HG02678 (cell line): Measurements from ENCODE around the gene AP1S2.
"Not testable (repeated sequence)": the region's sequence is repeated elsewhere in the genome, so short reads cannot be mapped to it uniquely, and the experiment has no call there.

ENCODE experiments used
- ATAC-seq: cut with Tn5 transposase; IDR thresholded peaks from one replicate; pipeline ENCODE4 v1.9.1; 2021; ENCODE audit warnings: mild to moderate bottlenecking, moderate library complexity; ENCODE audit not compliant: unreplicated experiment

AP1S2 gene

DNA sequence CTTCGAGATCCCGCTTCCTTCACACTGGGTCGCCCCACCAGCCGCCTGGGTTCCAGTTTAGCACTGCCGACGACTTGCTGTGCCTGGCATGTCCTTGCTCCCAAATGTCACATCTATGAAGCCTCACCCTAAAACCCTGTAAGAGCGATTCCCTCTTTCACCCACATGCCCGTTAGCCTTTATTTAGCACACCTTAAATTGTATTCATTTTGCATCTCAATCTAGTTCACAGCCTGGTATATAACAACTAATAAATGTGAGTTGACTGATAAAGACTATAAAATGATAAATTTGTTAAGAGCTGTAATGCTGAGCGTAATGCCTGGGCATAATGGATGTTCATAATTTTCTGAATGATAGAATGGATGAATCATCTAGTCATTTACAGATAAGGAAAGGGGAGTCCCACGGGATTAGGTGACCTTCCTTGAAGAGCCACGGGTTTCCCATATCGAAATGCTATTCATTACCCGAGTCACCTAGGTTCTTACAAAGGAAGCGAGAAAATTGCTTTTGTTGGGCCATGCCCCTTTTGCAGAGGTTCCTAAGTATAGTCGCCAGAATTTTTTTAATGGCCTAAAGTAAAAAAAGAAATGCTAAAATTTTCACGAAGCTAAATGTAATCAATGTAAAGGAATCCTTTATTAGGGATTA, 1.1 kb upstream of the AP1S2 start:
- ATAC-seq: no peak

DNA sequence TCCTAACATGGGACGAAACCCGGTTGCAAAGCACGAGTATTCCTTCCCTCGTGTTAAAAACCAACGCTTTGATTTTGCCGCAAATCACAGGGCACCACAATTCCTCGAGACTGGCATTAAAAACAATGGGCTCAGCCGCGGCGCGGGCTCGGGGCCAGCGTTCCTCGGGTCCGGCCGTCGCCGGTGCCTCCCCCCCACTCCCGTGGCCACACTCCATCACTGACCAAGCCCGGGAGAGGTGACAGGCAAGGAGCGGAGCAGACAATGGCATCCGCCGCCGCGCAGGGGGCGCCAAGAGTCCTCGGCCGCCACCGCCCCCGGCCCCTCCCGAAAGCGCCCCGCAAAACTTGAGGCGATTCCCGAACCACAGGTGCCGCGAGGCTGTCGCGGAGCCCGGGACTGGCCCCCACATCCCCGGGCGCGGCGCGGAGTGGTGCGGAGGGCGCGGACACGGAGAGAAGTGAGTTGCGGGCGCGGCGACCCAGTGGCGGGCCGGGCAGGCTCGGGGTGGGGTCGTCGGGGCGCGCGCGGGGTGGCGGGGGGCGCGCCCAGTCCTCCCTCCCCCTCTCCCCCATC, 445 bp downstream of the AP1S2 start:
- ATAC-seq: peak; percentile 34

DNA sequence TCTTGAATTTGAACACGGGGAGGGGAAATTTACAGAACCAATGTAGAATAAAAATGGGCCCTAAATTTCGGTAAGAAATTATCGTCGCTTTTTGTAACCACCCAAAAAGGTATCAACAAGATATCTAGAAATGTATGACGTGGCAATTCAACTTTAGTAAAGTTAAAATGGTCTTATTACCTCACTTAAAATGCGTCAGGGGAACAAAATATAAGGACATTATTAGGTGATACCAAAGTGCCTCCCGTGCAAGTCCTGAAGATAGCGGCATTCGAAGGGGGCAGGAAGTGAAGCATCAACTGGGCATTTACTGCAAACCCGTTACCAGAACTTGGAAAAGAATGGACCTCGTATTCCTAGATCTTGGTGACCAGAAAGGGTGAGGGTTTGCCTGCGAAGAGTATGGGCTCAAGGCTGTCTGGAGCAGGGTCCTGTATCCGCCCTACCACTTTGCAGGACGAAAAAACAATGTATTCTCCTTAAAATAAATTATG, 980 bp downstream of the AP1S2 start:
- no peak for ATAC-seq

DNA sequence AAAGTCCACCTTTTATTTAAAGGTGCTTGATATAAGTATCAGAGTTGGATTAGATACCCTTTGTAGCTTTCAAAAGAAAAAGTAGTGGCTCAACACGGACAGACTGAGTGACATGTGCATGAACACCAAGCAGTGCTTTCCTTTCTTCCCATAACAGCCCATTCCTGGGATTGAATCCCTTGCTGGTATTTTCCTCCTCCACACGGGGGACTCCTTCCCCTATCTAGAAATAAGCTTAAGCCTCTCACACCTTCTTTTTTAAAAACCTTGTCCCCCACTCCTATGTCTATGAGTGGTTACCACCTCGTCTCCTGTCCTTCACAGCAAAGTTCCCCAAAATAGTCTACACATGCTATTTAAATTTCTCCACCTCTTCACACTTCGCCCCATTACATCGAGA, 5.1 kb downstream of the AP1S2 start:
- ATAC-seq: no peak

DNA sequence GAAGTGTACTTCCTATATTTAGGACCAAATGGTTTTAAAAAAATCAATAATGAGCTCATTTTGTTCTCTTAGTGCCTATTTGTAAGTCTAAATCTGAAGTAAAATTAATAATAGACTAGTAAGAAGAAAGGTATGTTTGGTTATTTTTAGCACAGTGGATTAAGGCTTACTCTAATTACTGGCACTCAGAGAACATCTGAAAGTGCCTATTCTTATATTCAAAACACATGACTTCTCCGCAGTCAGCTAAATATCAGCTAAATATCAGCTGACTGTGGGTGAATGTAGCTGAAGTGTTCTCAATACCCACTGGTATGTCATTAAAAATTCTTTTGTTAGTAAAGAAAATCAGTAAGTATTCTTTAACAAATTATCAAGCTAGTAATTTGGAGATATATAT, 6.0 kb downstream of the AP1S2 start:
- no peak for ATAC-seq

DNA sequence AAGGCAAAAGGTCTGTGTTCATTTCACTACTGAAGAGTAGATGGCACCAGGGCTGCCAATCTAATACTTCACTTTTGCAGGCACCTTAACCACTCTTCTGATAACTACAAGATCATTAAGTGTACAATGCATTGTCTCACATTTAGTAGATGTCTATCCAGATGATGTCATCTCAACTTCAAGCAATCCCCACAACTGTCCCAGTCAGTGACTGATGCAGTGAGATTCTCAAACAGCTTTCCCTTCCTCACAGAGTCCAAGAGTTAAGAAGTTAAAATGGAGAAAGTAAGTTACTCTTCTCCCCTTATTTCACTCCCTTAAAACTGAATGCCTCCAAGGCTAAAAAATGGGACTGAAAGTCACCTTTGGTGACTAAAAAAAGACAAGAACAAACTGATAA, 10.7 kb downstream of the AP1S2 start:
- no peak for ATAC-seq

DNA sequence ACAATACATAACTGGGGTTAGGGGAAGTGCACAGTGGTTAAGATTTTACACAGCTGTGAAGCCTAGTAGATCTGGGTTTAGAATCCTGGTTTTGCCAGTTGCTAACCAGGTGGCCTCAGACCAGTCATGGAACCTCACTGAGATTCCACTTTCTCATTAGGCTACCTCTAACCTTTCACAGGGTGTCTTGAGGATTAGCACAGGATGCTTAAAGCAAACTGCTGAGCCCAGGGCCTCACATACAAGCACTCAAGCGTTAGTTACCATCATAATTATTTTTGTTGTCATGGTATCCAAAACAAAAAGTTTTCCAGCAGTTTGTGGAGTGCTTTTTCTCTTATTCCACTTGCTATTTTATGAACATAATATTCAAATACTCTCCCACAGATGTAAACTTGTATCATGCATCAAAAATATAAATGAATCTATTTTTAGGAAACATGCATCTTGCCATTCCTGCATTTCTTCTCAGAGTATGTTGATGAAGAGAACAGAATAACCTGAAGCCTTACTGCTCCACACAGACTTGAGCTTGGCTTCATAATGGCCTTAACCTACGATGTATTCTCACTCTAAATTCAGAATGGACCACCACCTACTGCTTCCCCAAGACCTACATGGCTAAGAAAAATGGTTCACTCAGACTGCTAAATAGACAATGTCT, 12.6 kb downstream of the AP1S2 start:
- ATAC-seq: no peak

DNA sequence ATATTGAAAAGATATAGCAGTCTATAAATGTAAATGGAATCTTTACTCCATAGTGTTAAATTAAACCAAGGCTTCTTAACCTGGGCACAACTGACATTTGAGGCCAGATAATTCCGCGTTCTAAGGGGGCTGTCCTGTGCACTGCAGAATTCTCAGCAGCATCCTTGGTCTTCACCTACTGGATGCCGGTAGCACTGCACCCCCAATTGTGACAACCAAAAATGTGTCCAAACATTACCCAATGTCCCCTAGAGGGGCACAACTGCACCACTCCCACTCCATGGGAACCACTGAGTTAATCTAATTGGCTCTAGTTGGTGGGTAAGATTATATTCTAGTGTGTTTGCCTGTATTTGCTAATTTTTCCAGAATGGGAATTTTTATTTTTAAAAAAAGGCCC, 16.6 kb downstream of the AP1S2 start:
- no peak for ATAC-seq

DNA sequence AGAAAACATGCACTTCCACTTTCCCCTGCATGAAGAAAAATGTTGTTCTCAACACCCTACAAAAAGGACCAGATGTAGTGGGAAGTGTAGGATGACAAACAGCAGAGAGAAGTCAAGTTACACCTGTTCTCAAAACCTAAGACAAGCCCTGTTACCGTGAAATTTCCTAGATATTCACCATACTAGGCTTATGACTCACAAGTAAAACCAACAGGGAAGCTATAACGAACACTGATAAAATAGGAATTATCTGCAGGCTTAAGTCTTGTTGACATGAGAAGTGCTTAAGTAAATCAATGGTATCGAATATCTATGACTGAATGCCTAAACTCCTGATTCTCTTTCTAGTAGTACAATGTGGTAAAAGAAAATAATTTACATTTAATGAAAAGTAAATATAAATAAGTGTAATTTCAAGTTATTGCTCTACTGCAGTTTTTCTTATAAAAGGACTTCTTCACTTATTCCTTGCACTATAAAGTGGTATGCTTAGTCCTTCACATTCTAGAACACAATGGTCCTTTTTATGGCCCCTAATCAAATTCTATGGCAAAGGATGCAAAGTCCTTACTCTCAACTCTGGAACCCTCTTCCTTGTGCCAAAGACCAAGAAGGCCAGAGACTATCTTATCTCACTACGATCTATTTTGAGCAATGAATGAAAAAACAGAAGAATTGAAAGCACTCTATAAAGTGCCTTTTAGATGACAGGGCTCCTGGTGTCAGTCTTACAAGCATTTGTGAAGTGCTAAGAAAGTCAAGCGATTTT, 19.6 kb downstream of the AP1S2 start:
- no peak for ATAC-seq

DNA sequence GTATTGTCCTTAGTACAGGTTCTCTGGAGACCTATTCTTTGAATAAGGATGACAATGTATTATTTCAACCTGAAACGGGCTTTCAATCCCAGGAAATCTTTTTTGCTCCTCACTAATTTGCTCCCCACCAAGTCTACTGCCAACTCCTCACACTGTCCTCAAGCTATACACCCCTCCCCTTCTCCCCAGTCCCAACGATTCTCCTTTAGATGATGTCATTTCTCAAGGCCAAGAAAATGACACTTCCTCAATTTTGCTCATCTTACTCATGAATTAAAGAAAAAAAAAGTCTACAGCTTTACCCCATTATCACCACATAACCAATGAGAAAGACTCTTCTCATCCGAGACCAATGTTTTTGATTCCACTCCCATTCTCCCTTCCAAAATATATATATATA, 20.6 kb downstream of the AP1S2 start:
- ATAC-seq: no peak

DNA sequence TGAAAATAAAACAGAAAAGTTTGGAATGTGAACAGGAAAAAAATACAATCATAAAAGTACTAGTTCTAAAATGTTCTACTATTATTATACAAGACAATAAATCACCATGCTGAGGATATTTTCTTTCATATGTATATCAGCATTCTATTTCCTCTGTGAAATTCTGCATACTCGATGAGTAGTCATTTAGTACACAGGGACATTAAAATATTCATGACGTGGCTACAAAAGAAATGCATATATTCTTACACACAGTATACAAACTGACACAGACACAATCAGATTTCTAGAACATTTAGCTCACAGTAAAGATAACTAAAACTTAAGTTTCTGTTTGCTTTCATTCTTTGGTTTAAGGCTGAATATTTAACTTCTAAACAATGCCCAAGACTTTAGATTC, 23.3 kb downstream of the AP1S2 start:
- ATAC-seq: not testable (repeated sequence)

DNA sequence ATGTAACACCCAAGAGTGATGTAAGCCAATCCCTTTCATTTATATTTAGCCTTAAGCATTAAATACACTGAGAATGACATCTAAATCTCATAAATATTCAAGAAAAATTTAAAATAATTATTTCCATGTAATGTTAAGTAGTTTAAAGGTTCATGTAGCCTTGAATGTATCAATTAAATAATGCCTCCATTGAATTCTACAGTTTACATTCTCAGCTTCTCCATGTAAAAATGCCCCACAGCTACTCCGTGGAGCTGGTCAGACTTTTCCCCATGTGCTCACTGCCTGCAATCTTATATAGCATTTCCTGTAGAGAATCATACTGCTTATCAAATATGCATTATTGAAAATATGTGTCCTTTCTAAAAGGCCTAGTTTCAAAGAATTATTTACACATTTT, 25.4 kb downstream of the AP1S2 start:
- no peak for ATAC-seq

DNA sequence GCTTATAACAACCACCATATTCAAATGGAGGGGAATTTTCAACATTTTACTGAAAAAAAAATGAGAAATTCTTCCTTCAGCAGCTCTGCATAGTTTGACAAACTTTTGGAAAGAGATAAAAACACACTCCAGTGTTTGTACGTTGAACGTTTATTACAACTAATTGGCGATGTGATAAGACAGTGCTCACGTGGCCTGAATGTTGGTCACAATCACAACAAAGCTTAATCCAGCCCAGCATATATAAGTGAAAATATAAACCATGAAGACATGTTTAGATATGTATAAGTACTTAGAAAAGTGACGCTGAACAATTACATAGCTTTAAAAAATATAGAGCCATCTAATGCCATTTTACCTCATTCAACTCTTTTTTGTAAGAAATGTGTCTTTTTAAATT, 28.7 kb downstream of the AP1S2 start:
- ATAC-seq: no peak

DNA sequence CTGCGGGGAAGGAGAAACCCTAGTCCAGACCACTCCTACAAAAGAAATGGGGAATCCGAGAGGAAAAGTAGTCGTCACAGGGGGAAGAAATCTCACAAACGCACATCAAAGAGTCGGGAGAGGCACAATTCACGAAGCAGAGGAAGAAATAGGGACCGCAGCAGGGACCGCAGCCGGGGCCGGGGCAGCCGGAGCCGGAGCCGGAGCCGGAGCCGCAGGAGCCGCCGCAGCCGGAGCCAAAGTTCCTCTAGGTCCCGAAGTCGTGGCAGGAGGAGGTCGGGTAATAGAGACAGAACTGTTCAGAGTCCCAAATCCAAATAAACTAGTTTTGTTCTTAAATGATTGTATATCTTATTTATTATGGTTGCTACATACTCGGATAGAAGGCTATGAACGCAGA, 31.7 kb downstream of the AP1S2 start:
- no peak for ATAC-seq

DNA sequence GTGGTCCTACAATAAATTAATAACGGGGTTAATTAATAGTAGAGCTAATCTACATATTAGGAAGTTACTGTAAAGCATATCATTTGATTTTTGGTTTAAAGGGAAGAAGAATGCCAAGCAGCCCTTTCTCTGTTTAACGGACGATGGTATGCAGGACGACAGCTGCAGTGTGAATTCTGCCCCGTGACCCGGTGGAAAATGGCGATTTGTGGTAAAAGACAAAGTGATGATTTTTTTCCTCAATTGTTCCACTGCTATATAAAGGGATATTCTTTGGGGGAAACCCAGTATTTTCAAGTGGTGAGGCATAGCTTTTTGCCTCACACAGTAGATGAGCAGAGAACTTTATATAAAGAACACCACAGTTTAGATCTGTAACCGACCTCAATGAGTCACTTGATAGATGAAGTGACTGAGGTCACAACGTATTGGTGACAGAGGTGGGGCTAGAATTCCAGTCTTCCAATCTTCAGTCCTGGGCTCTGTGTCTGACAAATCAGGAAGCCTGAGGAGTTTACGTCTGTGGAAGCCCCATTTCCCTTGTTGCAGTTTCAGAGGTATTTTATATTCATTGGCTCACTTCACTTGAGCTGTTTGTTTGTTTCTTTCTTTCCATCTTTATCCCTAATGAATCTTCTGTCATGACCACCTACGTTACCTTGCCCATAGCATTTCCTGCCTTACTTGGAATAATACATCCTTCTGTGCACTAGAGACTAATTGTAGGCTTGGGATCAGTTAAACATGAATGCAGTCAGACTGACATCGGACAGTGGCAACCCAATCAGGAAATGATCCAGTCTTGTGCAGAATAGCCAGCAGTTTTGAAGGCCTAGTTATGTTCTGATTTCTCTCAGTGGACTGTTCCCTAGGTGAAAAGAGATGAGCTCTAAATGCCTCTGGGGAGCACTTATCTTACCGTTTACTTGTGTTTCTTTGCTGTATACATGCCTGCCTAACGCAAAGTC, 34.2 kb downstream of the AP1S2 start:
- ATAC-seq: no peak

DNA sequence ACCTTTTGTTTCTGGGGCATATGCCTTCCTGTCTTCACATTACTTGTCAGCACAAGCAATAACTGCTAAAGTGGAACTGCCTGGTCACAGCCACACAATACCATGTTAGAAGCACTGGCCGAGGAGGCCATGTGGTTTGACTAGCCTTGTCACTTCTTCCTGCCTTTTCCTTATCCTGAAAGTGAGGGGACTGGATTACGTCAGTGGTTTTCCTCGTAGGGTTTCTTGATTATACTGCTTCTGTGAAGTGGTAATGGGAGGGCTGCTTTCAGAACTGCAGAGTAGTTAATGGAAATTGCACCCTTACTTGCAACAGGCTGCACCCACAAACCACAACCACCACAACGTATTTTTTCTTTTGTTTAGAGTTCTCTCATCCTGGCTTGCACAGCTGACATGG, 37.7 kb downstream of the AP1S2 start:
- no peak for ATAC-seq

DNA sequence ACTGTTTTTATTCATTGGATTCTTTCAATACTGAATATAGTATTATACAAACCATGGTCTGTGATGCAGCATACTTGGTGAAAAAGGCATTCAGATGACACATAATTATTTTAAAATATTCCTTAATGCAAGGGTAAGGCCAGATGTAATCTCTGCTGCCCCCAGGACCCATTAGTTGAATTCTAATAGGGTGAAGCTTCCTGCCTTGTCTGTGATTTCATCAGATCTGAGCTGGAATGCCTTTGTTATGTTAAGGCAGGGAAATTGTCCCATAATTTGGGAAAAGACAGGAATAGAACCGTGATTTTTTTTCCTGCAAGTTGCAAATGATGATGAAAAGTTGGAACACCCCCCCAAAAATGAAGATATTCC, 38.2 kb downstream of the AP1S2 start:
- ATAC-seq: no peak

DNA sequence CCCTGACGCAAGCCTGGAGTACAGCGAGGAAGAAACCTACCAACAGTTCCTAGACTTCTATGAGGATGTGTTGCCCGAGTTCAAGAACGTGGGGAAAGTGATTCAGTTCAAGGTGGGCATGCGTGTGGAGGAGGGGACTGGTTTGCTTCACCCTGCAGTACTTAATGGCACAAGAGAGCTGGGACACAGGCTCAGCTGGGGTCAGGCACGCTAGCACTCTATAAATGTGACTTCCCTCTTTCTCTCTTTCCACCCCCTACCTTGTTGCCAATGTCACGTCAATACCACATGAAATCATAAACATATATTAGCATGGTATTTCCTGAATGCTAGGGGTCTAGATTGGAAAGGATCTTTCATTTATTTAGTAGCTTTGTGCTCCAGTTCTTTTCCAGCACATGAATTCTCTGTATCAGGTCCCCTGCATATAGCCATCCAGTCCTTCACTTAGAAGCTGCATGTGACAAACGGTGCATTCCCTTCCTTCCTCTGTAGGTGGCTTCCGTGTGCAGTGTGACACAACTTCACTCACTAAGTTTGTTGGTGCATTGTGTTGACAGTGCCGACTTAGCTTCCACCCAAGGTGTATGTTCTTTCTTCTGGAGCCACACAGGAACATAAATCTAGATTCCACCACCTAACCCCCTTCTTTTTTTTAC, 38.7 kb downstream of the AP1S2 start:
- no peak for ATAC-seq

DNA sequence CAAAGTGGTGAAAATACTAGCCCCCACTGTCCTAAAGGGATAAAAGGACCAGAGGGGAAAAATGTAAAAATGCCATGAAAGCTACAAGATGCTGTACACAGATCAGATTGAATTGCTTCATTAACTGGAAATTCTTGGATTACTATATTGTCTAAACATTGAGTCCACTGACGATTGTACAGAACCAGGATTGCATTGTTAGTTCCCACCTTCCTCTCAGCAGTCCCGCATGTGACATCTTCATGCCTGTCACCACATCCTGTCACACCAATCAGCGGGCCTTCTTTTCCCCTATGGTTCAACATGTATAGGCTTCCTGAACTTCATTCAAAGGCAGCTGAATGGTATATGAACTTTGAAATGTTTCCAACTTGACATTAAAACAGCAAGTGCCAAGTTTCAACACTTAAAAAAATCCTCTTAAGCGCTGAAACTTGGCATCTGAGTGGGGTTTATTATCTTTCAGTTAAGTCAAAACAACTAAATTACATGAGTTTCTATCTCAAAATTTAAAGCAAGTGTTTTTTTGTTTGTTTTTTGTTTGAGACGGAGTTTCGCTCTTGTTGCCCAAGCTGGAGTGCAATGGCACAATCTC, 39.7 kb downstream of the AP1S2 start:
- no peak for ATAC-seq

DNA sequence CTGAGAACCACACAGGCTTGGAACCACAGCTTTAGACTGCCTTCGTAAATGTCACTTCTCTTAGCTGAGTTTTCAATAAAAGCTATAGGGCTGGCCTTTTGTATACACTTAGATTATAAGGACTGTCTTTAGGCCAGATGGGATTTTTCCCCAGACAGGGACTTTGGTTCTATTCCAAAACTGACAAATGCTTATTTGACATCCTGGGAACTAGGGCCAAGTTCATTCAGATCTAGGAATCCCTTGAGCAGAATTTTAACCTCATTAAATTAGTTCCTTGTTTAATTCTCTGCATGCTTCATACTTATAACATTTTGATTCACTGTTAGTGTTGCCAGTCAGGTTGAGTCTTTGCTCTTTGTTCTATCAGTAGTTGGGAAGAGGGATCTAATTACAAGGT, 41.2 kb downstream of the AP1S2 start:
- no peak for ATAC-seq
